Stimulated activated CD8-positive, alpha-beta memory T cell treated with anti-CD3 and anti-CD28 coated beads, Interleukin-4, amount 100 ng/mL, for 4 hours (primary cell): ENCODE measurements around the gene ARHGEF6.

ENCODE experiments used
- DNase-seq, 2 donors: peaks; one replicate each; pipeline ENCODE4 v3.0.0-alpha.2; 2020; ENCODE audit warnings: low read depth in 2 of 2, low spot score in 1 of 2

ARHGEF6 gene

GRCh38 chrX:136650811-136651210 lies 129.9 kb downstream of the ARHGEF6 start:
- no peak for DNase-seq

GRCh38 chrX:136647677-136648360 lies 132.9 kb downstream of the ARHGEF6 start, which contains the start of gene CD40LG:
Gene CD40LG, plus strand, starts transcription at chrX:136648158. Its CDS starts 91 bp downstream, at chrX:136648249.
- DNase-seq = no peak

- DNase-seq = no peak
These were observed 134.0 kb downstream of the ARHGEF6 start for GRCh38 chrX:136646602-136647239.

GRCh38 chrX:136643243-136643642 lies 137.5 kb downstream of the ARHGEF6 start:
- DNase-seq = no peak

- no peak for DNase-seq
These were observed 141.1 kb downstream of the ARHGEF6 start for GRCh38 chrX:136639506-136640176.

GRCh38 chrX:136636121-136636520 lies 144.6 kb downstream of the ARHGEF6 start:
- DNase-seq = no peak

GRCh38 chrX:136635235-136635634 lies 145.5 kb downstream of the ARHGEF6 start:
- DNase-seq = no peak

- no peak for DNase-seq
These were observed 149.9 kb downstream of the ARHGEF6 start for GRCh38 chrX:136630881-136631280.

- DNase-seq = no peak
These were observed 151.5 kb downstream of the ARHGEF6 start for GRCh38 chrX:136629084-136629750.

GRCh38 chrX:136627409-136627808 lies 153.3 kb downstream of the ARHGEF6 start:
- no peak for DNase-seq

GRCh38 chrX:136626891-136627290 lies 153.8 kb downstream of the ARHGEF6 start:
- no peak for DNase-seq

- no peak for DNase-seq
These were observed 154.5 kb downstream of the ARHGEF6 start for GRCh38 chrX:136626237-136626636.

GRCh38 chrX:136625246-136625645 lies 155.5 kb downstream of the ARHGEF6 start:
- DNase-seq = no peak

GRCh38 chrX:136623396-136623795 lies 157.3 kb downstream of the ARHGEF6 start:
- DNase-seq = no peak

GRCh38 chrX:136622568-136622967 lies 158.2 kb downstream of the ARHGEF6 start:
- no peak for DNase-seq

GRCh38 chrX:136620780-136621179 lies 160.0 kb downstream of the ARHGEF6 start:
- no peak for DNase-seq

GRCh38 chrX:136619899-136620505 lies 160.7 kb downstream of the ARHGEF6 start:
- DNase-seq = no peak

- no peak for DNase-seq
These were observed 163.6 kb downstream of the ARHGEF6 start for GRCh38 chrX:136616987-136617685.
